ENCODE results near the gene RAVER1.

The RAVER1 gene

DNA sequence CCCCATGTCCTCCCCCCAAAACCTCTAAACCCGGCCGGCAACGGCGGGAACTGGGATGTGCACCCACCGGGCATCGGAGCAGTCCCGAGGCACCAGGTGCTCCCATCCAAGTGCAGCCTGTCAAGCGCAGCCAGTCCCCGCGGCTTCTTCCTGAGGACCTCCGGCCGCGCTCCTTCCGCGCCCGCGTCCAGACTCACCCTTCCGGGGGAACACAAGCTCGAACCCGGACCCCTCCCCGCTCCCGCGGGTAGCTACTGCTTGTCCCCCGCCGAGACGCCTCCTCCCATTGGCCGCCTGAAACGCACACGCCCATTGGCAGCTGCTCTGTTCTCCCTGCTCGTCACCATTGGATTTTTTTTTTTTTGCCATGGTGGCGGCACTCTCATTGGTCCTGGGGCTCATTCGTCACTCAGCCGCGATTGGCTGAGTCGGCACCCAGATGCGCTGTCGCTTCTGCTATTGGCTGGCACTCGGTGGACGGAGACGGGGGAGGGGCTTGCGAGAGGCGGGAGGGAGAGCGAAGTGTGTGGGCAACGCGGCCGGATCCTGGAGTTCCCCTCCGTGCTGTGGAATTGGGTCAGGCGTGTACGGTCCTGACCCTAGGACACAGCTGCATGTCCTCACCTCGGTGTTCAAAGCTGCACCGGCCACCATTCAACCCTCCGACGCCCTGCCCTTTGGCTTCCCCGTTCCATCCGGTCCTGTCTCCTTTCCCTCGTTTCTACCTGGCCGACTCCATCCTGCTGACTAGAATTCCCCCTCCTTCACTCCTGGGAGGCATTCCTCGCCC lies 47.2 kb upstream of the RAVER1 start, which contains the start of gene TYK2 (continued):
- TF ChIP-seq, protein P1, sequence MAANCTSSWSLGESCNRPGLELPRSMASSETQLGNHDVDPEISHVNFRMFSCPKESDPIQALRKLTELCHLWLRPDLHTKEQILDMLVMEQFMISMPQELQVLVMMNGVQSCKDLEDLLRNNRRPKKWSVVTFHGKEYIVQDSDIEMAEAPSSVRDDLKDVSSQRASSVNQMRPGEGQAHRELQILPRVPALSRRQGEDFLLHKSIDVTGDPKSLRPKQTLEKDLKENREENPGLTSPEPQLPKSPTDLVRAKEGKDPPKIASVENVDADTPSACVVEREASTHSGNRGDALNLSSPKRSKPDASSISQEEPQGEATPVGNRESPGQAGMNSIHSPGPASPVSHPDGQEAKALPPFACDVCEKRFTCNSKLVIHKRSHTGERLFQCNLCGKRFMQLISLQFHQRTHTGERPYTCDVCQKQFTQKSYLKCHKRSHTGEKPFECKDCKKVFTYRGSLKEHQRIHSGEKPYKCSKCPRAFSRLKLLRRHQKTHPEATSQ (tag by site-specific recombination; IDR thresholded peaks at IDR 0.05), result peak; percentile 18
- TF ChIP-seq ZNF366 (tag by site-specific recombination; conservative IDR thresholded peaks at IDR 0.05), result 0 out of 2 replicates have a peak, but pooled peaks have one; percentile 29
- TF ChIP-seq, protein P2, sequence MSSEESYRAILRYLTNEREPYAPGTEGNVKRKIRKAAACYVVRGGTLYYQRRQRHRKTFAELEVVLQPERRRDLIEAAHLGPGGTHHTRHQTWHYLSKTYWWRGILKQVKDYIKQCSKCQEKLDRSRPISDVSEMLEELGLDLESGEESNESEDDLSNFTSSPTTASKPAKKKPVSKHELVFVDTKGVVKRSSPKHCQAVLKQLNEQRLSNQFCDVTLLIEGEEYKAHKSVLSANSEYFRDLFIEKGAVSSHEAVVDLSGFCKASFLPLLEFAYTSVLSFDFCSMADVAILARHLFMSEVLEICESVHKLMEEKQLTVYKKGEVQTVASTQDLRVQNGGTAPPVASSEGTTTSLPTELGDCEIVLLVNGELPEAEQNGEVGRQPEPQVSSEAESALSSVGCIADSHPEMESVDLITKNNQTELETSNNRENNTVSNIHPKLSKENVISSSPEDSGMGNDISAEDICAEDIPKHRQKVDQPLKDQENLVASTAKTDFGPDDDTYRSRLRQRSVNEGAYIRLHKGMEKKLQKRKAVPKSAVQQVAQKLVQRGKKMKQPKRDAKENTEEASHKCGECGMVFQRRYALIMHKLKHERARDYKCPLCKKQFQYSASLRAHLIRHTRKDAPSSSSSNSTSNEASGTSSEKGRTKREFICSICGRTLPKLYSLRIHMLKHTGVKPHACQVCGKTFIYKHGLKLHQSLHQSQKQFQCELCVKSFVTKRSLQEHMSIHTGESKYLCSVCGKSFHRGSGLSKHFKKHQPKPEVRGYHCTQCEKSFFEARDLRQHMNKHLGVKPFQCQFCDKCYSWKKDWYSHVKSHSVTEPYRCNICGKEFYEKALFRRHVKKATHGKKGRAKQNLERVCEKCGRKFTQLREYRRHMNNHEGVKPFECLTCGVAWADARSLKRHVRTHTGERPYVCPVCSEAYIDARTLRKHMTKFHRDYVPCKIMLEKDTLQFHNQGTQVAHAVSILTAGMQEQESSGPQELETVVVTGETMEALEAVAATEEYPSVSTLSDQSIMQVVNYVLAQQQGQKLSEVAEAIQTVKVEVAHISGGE (tag by site-specific recombination; conservative IDR thresholded peaks at IDR 0.05; ENCODE audit: low read depth), result peak; percentile 96
- peak; percentile 79 for TF ChIP-seq ZNF610 (tag by site-specific recombination; IDR thresholded peaks at IDR 0.05; ENCODE audit: borderline replicate concordance)
- peak; percentile 51; the same call in 1 of the 2 replicates for TF ChIP-seq OVOL3 (tag by site-specific recombination; IDR thresholded peaks at IDR 0.05)
- TF ChIP-seq HIC1 (tag by site-specific recombination; IDR thresholded peaks at IDR 0.05), result peak; percentile 63; the same call in 1 of the 2 replicates
- TF ChIP-seq ZFP37 (tag by site-specific recombination; IDR thresholded peaks at IDR 0.05), result no peak; the same call in none of the 2 replicates
- TF ChIP-seq, protein P3, sequence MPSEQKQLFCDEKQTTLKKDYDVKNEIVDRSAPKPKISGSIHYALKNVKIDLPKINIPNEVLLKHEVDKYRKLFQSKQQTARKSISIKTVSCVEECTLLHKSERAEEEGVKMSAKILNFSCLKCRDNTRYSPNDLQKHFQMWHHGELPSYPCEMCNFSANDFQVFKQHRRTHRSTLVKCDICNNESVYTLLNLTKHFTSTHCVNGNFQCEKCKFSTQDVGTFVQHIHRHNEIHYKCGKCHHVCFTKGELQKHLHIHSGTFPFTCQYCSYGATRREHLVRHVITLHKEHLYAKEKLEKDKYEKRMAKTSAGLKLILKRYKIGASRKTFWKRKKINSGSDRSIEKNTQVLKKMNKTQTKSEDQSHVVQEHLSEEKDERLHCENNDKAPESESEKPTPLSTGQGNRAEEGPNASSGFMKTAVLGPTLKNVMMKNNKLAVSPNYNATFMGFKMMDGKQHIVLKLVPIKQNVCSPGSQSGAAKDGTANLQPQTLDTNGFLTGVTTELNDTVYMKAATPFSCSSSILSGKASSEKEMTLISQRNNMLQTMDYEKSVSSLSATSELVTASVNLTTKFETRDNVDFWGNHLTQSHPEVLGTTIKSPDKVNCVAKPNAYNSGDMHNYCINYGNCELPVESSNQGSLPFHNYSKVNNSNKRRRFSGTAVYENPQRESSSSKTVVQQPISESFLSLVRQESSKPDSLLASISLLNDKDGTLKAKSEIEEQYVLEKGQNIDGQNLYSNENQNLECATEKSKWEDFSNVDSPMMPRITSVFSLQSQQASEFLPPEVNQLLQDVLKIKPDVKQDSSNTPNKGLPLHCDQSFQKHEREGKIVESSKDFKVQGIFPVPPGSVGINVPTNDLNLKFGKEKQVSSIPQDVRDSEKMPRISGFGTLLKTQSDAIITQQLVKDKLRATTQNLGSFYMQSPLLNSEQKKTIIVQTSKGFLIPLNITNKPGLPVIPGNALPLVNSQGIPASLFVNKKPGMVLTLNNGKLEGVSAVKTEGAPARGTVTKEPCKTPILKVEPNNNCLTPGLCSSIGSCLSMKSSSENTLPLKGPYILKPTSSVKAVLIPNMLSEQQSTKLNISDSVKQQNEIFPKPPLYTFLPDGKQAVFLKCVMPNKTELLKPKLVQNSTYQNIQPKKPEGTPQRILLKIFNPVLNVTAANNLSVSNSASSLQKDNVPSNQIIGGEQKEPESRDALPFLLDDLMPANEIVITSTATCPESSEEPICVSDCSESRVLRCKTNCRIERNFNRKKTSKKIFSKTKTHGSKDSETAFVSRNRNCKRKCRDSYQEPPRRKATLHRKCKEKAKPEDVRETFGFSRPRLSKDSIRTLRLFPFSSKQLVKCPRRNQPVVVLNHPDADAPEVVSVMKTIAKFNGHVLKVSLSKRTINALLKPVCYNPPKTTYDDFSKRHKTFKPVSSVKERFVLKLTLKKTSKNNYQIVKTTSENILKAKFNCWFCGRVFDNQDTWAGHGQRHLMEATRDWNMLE (tag by site-specific recombination; conservative IDR thresholded peaks at IDR 0.05; ENCODE audit: low read depth), result 0 out of 2 replicates have a peak, but pooled peaks have one; percentile 8
- no peak for TF ChIP-seq HOXC10 (CRISPR knock-in tag; IDR thresholded peaks at IDR 0.05)
- TF ChIP-seq, protein P4, sequence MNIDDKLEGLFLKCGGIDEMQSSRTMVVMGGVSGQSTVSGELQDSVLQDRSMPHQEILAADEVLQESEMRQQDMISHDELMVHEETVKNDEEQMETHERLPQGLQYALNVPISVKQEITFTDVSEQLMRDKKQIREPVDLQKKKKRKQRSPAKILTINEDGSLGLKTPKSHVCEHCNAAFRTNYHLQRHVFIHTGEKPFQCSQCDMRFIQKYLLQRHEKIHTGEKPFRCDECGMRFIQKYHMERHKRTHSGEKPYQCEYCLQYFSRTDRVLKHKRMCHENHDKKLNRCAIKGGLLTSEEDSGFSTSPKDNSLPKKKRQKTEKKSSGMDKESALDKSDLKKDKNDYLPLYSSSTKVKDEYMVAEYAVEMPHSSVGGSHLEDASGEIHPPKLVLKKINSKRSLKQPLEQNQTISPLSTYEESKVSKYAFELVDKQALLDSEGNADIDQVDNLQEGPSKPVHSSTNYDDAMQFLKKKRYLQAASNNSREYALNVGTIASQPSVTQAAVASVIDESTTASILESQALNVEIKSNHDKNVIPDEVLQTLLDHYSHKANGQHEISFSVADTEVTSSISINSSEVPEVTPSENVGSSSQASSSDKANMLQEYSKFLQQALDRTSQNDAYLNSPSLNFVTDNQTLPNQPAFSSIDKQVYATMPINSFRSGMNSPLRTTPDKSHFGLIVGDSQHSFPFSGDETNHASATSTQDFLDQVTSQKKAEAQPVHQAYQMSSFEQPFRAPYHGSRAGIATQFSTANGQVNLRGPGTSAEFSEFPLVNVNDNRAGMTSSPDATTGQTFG (tag by site-specific recombination; IDR thresholded peaks at IDR 0.05; ENCODE audit: borderline replicate concordance), result no peak
- no peak for TF ChIP-seq ZNF585B (tag by site-specific recombination; IDR thresholded peaks at IDR 0.05)
- peak; percentile 67 for TF ChIP-seq ZBTB17 (tag by site-specific recombination; IDR thresholded peaks at IDR 0.05)
- peak; percentile 15; the same call in 1 of the 2 replicates for TF ChIP-seq ZNF501 (tag by site-specific recombination; IDR thresholded peaks at IDR 0.05)
- TF ChIP-seq HOXA7 (CRISPR knock-in tag; IDR thresholded peaks at IDR 0.05; ENCODE audit: borderline replicate concordance), result no peak
- peak; percentile 36; the same call in 1 of the 2 replicates for TF ChIP-seq GFI1B (tag by site-specific recombination; IDR thresholded peaks at IDR 0.05)
- TF ChIP-seq ZNF157 (tag by site-specific recombination; IDR thresholded peaks at IDR 0.05), result no peak
- TF ChIP-seq ZNF335 (tag by site-specific recombination; conservative IDR thresholded peaks at IDR 0.05), result peak; percentile 85
- TF ChIP-seq ZNF600 (tag by site-specific recombination; IDR thresholded peaks at IDR 0.05), result peak; percentile 100
- no peak for TF ChIP-seq ZNF529 (tag by site-specific recombination; IDR thresholded peaks at IDR 0.05; ENCODE audit: insufficient replicate concordance)
- TF ChIP-seq ZNF76 (tag by site-specific recombination; IDR thresholded peaks at IDR 0.05; ENCODE audit: borderline replicate concordance, low read depth), result peak; percentile 26; the same call in 1 of the 2 replicates
- no peak for TF ChIP-seq MEIS1 (CRISPR knock-in tag; IDR thresholded peaks at IDR 0.05; ENCODE audit: borderline replicate concordance)
- TF ChIP-seq YY2 (tag by site-specific recombination; IDR thresholded peaks at IDR 0.05), result no peak
- TF ChIP-seq ZNF544 (tag by site-specific recombination; IDR thresholded peaks at IDR 0.05), result no peak
- TF ChIP-seq KLF8 (tag by site-specific recombination; IDR thresholded peaks at IDR 0.05), result no peak; the same call in none of the 2 replicates

Data from HEK293 (cell line).